ENCODE measurements around the gene TREML1.
"Not testable (repeated sequence)": the region's sequence is repeated elsewhere in the genome, so short reads cannot be mapped to it uniquely, and the experiment has no call there.

TREML1 gene

GRCh38 chr6:41147917-41148316 is 6.2 kb downstream of the TREML1 start:
- no peak for DNase-seq (ENCODE audit: low spot score)

- no peak for DNase-seq (ENCODE audit: low spot score)
These were observed 17.2 kb downstream of the TREML1 start for GRCh38 chr6:41136911-41137310.

- no peak for DNase-seq (ENCODE audit: low spot score)
These were observed 18.9 kb downstream of the TREML1 start for GRCh38 chr6:41135062-41135832.

GRCh38 chr6:41132254-41132653 is 21.9 kb downstream of the TREML1 start:
- DNase-seq (ENCODE audit: low spot score) = no peak

- DNase-seq (ENCODE audit: low spot score) = no peak
These were observed 28.9 kb downstream of the TREML1 start for GRCh38 chr6:41125282-41125681.

GRCh38 chr6:41122918-41123317 is 31.2 kb downstream of the TREML1 start:
- DNase-seq (ENCODE audit: low spot score) = no peak

- no peak for DNase-seq (ENCODE audit: low spot score)
These were observed 31.8 kb downstream of the TREML1 start for GRCh38 chr6:41122373-41122772.

- DNase-seq (ENCODE audit: low spot score) = no peak
These were observed 34.1 kb downstream of the TREML1 start for GRCh38 chr6:41120058-41120457.

GRCh38 chr6:41119508-41119907 is 34.6 kb downstream of the TREML1 start:
- no peak for DNase-seq (ENCODE audit: low spot score)

- DNase-seq (ENCODE audit: low spot score) = not testable (repeated sequence)
These were observed 39.1 kb downstream of the TREML1 start for GRCh38 chr6:41115027-41115426.

- no peak for DNase-seq (ENCODE audit: low spot score)
These were observed 43.1 kb downstream of the TREML1 start for GRCh38 chr6:41111017-41111416.

GRCh38 chr6:41103847-41104246 is 50.3 kb downstream of the TREML1 start:
- no peak for DNase-seq (ENCODE audit: low spot score)

GRCh38 chr6:41100871-41101287 is 53.3 kb downstream of the TREML1 start:
- no peak for DNase-seq (ENCODE audit: low spot score)

Measured in hematopoietic multipotent progenitor cell treated with erythropoietin and hydrocortisone succinate and interleukin-3 and kit ligand, for 17 days (in vitro differentiated cells).